K562 (cell line): ENCODE measurements around the gene MYOM1. TPM values are rescaled to one million over a fixed set of nuclear protein-coding genes. Genes with fewer than 3 reads are reported as not detected.

Experiments used
- ATF3 ChIP-seq, 2 experiments: fragments of 450-650 bp in 1 of 2; sonication (generic) in 1 of 2; formaldehyde crosslinking in 1 of 2; IDR thresholded peaks in 1 of 2; conservative IDR thresholded peaks in 1 of 2; 2 replicates each; pipeline versions ENCODE4 v1.6.1 to v1.8.1; 2016 to 2023; ENCODE audit warnings: mild to moderate bottlenecking in 2 of 2, moderate library complexity in 2 of 2, inconsistent platforms in 1 of 2, missing genetic modification reagents in 1 of 2
- CCAR2 ChIP-seq: fragments of 200-400 bp; formaldehyde crosslinking; IDR thresholded peaks from 2 replicates; pipeline ENCODE4 v1.6.1; 2017; ENCODE audit warnings: mild to moderate bottlenecking, low read depth, low read length
- E2F3 ChIP-seq: fragments of 250-450 bp; sonication (Bioruptor Pico); IDR thresholded peaks from 2 replicates; pipeline ENCODE4 v1.4.0; 2020; ENCODE audit warnings: mild to moderate bottlenecking
- ELF1 ChIP-seq: fragments of 200-800 bp; sonication (Bioruptor generic); IDR thresholded peaks from 2 replicates; pipeline ENCODE4 v1.6.1; 2016; ENCODE audit warnings: missing genetic modification characterization, missing compliant biosample characterization
- HDAC6 ChIP-seq: IDR thresholded peaks from 2 replicates; pipeline ENCODE4 v1.6.1; 2012; ENCODE audit warnings: low read depth, mild to moderate bottlenecking, control low read depth, inconsistent platforms, low read length, moderate library complexity
- MEF2D ChIP-seq: conservative IDR thresholded peaks from 2 replicates; pipeline ENCODE4 v1.6.1; 2016; ENCODE audit warnings: low read depth, missing genetic modification characterization, missing compliant biosample characterization
- MYNN ChIP-seq, 2 experiments: sonication (generic); formaldehyde crosslinking in 1 of 2; IDR thresholded peaks; 2 replicates each; pipeline versions ENCODE4 v1.5.0 to v1.6.1; 2016 to 2020; ENCODE audit warnings: antibody characterized with exemption in 1 of 2, missing genetic modification reagents in 1 of 2
- POLR3A ChIP-seq: IDR thresholded peaks from 2 replicates; pipeline ENCODE4 v1.6.1; 2011; ENCODE audit warnings: borderline replicate concordance, mild to moderate bottlenecking, moderate library complexity; ENCODE audit not compliant: insufficient read length, insufficient read depth; ENCODE audit errors: extremely low read depth
- SIN3A ChIP-seq, 2 experiments: fragments of 150-350 bp in 1 of 2; IDR thresholded peaks; 2 replicates each; pipeline ENCODE4 v1.6.1; 2011 to 2016; ENCODE audit warnings: borderline replicate concordance in 2 of 2, low read depth in 2 of 2, low read length in 2 of 2, mild to moderate bottlenecking in 2 of 2, moderate library complexity in 2 of 2; ENCODE audit not compliant: control insufficient read depth in 1 of 2
- TCF7L2 ChIP-seq: fragments of 150-350 bp; IDR thresholded peaks from 2 replicates; pipeline ENCODE4 v1.6.1; 2016; ENCODE audit warnings: low read depth, mild to moderate bottlenecking, low read length, moderate library complexity
- TEAD2 ChIP-seq: fragments of 450-650 bp; IDR thresholded peaks from 2 replicates; pipeline ENCODE4 v1.6.1; 2016; ENCODE audit warnings: missing genetic modification characterization, control low read depth, missing compliant biosample characterization
- TFE3 ChIP-seq: fragments of 450-650 bp; formaldehyde crosslinking; IDR thresholded peaks from 2 replicates; pipeline ENCODE4 v1.4.0; 2020; ENCODE audit warnings: mild to moderate bottlenecking, mixed read lengths
- TOE1 ChIP-seq, 2 experiments: fragments of 450-650 bp in 1 of 2; sonication (generic) in 1 of 2; formaldehyde crosslinking in 1 of 2; IDR thresholded peaks; 2 replicates each; pipeline versions ENCODE4 v1.7.1 to v1.8.0; 2016 to 2022; ENCODE audit warnings: borderline replicate concordance in 2 of 2, mild to moderate bottlenecking in 2 of 2, antibody characterized with exemption in 1 of 2, inconsistent platforms in 1 of 2, low read depth in 1 of 2, missing genetic modification reagents in 1 of 2, moderate library complexity in 1 of 2
- ZNF197 ChIP-seq: fragments of 200-800 bp; sonication (Bioruptor generic); IDR thresholded peaks from 2 replicates; pipeline ENCODE4 v1.6.1; 2016; ENCODE audit warnings: low read depth, missing genetic modification characterization, missing compliant biosample characterization
- ZNF583 ChIP-seq: fragments of 250-450 bp; sonication (Bioruptor Pico); IDR thresholded peaks from 2 replicates; pipeline ENCODE4 v1.4.0; 2020
- ZNF586 ChIP-seq: fragments of 450-650 bp; formaldehyde crosslinking; conservative IDR thresholded peaks from 2 replicates; pipeline ENCODE4 v1.4.0; 2020; ENCODE audit warnings: mild to moderate bottlenecking, moderate library complexity
- ZNF699 ChIP-seq: fragments of 250-450 bp; sonication (Bioruptor Pico); IDR thresholded peaks from 2 replicates; pipeline ENCODE4 v1.8.0; 2021; ENCODE audit warnings: mild to moderate bottlenecking, moderate library complexity; ENCODE audit not compliant: insufficient replicate concordance
- polyA plus RNA-seq, 8 experiments: library from polyadenylated mRNA; depleted of rRNA in 4 of 8; stranded (reverse) in 5 of 8; unstranded in 3 of 8; fragments of >200 nt; fragmentation: Nextera tagmentation in 2 of 8; fragmentation: Illumina TruSeq in 1 of 8; extraction: Ambion mirVana in 2 of 8; extraction: Trizol in 1 of 8; gene quantifications; 2 replicates each; pipeline versions ENCODE4 v1.2.1 to v1.2.3, GENCODE V29; 2011 to 2014; ENCODE audit warnings: inconsistent platforms in 1 of 8, missing spikeins in 1 of 8
- total RNA-seq, 7 experiments: library from RNA; depleted of rRNA in 6 of 7; stranded (reverse); fragments of >200 nt in 6 of 7; fragmentation: Illumina TruSeq in 2 of 7; extraction: Trizol in 2 of 7; gene quantifications; 2 replicates each; pipeline versions ENCODE4 v1.2.1 to v1.2.3, GENCODE V29; 2011 to 2021; ENCODE audit warnings: low replicate concordance in 1 of 7
- TF ChIP-seq, protein P1 (sequence below): sonication (generic); formaldehyde crosslinking; IDR thresholded peaks from 2 replicates; pipeline ENCODE4 v1.8.0; 2022; ENCODE audit warnings: mild to moderate bottlenecking, missing genetic modification reagents

Gene MYOM1
- total and polyA plus RNA-seq, 9 of the 15 experiments (the other 6 are each of a cell fraction or from before 2014, with no cell fraction given) = 0.01 to 0.62 (median 0.25) TPM

DNA sequence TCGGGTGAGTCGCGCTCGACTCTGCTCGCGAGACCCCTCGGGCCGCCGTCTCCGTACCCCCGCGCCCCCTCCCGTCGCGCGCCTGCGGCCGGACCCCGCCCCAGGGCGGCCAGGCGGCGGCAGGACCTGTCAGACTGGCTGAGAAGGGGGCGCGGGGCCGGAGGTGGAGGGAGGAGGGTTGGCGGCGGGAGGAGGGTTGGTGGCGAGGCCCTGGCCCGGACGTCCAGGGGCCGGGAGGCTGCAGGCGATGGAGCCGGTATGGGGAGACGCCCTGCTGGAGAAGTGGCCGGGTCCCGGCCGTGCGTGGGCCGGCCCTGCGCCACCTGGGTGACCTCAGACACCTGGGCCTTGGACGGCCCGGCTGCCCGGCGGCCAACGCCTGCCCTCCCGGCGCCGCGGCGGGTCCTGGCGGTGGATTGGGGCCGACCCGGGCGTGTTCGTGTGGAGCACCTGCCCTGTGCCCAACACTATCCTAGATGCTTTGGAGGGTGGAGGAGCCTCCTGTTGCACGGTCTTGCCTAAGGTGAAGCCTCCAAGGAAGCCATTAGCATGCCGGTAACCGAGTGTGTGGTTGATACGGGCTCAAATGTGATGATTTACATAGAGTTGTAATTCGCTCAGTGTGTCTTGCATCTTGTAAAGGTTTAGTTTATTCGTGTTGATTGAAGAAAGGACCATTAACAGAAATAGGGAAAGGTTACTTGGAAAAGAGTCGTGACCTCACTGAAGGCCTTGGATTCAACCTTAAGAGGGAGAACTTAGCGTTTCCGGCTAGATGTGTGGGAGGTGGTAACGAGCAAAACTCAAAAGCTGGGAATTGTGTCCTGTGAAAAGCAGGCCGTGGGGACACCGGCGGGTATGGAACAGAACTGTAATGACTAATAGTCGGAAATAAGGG lies 42.7 kb upstream of the MYOM1 start (continued):
- TF ChIP-seq MEF2D (tag) = no peak
- no peak for TF ChIP-seq ZNF586
- no peak for TF ChIP-seq ELF1 (tag)
- no peak for TF ChIP-seq TEAD2 (tag)
- TF ChIP-seq SIN3A (IDR thresholded peaks at IDR 0.05; ENCODE audit: borderline replicate concordance in 2 of 2, control insufficient read depth in 1 of 2, low read depth in 2 of 2, low read length in 2 of 2) = peak; percentile 14 to 59; a peak in 2 of 4 replicates
- TF ChIP-seq, protein P1, sequence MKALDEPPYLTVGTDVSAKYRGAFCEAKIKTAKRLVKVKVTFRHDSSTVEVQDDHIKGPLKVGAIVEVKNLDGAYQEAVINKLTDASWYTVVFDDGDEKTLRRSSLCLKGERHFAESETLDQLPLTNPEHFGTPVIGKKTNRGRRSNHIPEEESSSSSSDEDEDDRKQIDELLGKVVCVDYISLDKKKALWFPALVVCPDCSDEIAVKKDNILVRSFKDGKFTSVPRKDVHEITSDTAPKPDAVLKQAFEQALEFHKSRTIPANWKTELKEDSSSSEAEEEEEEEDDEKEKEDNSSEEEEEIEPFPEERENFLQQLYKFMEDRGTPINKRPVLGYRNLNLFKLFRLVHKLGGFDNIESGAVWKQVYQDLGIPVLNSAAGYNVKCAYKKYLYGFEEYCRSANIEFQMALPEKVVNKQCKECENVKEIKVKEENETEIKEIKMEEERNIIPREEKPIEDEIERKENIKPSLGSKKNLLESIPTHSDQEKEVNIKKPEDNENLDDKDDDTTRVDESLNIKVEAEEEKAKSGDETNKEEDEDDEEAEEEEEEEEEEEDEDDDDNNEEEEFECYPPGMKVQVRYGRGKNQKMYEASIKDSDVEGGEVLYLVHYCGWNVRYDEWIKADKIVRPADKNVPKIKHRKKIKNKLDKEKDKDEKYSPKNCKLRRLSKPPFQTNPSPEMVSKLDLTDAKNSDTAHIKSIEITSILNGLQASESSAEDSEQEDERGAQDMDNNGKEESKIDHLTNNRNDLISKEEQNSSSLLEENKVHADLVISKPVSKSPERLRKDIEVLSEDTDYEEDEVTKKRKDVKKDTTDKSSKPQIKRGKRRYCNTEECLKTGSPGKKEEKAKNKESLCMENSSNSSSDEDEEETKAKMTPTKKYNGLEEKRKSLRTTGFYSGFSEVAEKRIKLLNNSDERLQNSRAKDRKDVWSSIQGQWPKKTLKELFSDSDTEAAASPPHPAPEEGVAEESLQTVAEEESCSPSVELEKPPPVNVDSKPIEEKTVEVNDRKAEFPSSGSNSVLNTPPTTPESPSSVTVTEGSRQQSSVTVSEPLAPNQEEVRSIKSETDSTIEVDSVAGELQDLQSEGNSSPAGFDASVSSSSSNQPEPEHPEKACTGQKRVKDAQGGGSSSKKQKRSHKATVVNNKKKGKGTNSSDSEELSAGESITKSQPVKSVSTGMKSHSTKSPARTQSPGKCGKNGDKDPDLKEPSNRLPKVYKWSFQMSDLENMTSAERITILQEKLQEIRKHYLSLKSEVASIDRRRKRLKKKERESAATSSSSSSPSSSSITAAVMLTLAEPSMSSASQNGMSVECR (CRISPR knock-in tag) = no peak
- no peak for TF ChIP-seq TCF7L2
- TF ChIP-seq POLR3A = no peak
- TF ChIP-seq MYNN (IDR thresholded peaks at IDR 0.05) = no peak
- no peak for TF ChIP-seq MYNN (CRISPR knock-in tag; IDR thresholded peaks at IDR 0.05)
- no peak for TF ChIP-seq ZNF583 (CRISPR knock-in tag)
- no peak for TF ChIP-seq TFE3 (CRISPR knock-in tag)
- TF ChIP-seq E2F3 (CRISPR knock-in tag) = no peak
- TF ChIP-seq ZNF197 (CRISPR knock-in tag) = no peak
- TF ChIP-seq HDAC6 = no peak
- no peak for TF ChIP-seq TOE1 (IDR thresholded peaks at IDR 0.05; ENCODE audit: borderline replicate concordance)
- TF ChIP-seq TOE1 (CRISPR knock-in tag; IDR thresholded peaks at IDR 0.05; ENCODE audit: borderline replicate concordance, low read depth) = no peak; the same call in 1 of the 2 replicates
- no peak; the same call in 1 of the 2 replicates for TF ChIP-seq ATF3 (IDR thresholded peaks at IDR 0.05)
- no peak for TF ChIP-seq ATF3 (CRISPR knock-in tag; conservative IDR thresholded peaks at IDR 0.05)
- TF ChIP-seq ZNF699 = no peak
- no peak for TF ChIP-seq CCAR2
